Omental fat pad (tissue), 4 donors: ENCODE data around the gene STAC3. TPM values are rescaled to one million over a fixed set of nuclear protein-coding genes. Genes with fewer than 3 reads are reported as not detected.

ENCODE experiments used
- ATAC-seq: fragments of 150-250 bp; one replicate; pipeline ENCODE4 v1.9.1; 2016; ENCODE audit warnings: mild to moderate bottlenecking, moderate library complexity; ENCODE audit not compliant: low FRiP score
- DNase-seq: peaks from one replicate; pipeline ENCODE4 v3.0.0-alpha.2; 2019; ENCODE audit warnings: low spot score
- CTCF ChIP-seq, 3 donors: fragments of 450-650 bp; IDR thresholded peaks; one replicate each; pipeline ENCODE4 v1.5.1; 2016 to 2017; ENCODE audit warnings: antibody characterized with exemption in 3 of 3, mild to moderate bottlenecking in 3 of 3, moderate library complexity in 2 of 3
- total RNA-seq, 4 donors: library from RNA; depleted of rRNA; stranded (reverse); fragments of >200 nt; gene quantifications; one replicate each; pipeline ENCODE4 v1.1.0, GENCODE V29; 2016

Gene STAC3
- total RNA-seq, 4 donors from 2014 or later, result 2.0 to 3.7 (median 2.6) TPM

GRCh38 chr12:57201219-57201618, 49.8 kb downstream of the STAC3 start:
- DNase-seq (no peak), ATAC-seq (no peak)
- TF ChIP-seq CTCF (IDR thresholded peaks at IDR 0.05), result no peak

GRCh38 chr12:57200497-57200896, 50.5 kb downstream of the STAC3 start:
- no peak for ATAC-seq
- TF ChIP-seq CTCF (IDR thresholded peaks at IDR 0.05), result no peak
- DNase-seq, result no peak

- no peak for TF ChIP-seq CTCF (IDR thresholded peaks at IDR 0.05)
- ATAC-seq (no peak), DNase-seq (no peak)
Measured at GRCh38 chr12:57199191-57199590, 51.8 kb downstream of the STAC3 start.

GRCh38 chr12:57198329-57198728, 52.7 kb downstream of the STAC3 start:
- no peak for TF ChIP-seq CTCF (IDR thresholded peaks at IDR 0.05)
- ATAC-seq, result no peak

GRCh38 chr12:57196956-57197355, 54.0 kb downstream of the STAC3 start:
- DNase-seq (no peak), ATAC-seq (no peak)
- no peak for TF ChIP-seq CTCF (IDR thresholded peaks at IDR 0.05)

More at GRCh38 chr12:57198329-57198728, 52.7 kb downstream of the STAC3 start:
- DNase-seq, result no peak

GRCh38 chr12:57196439-57196838, 54.5 kb downstream of the STAC3 start:
- TF ChIP-seq CTCF (IDR thresholded peaks at IDR 0.05), result no peak
- DNase-seq (no peak), ATAC-seq (no peak)

GRCh38 chr12:57195611-57196371, 55.2 kb downstream of the STAC3 start:
- DNase-seq (no peak), ATAC-seq (no peak)
- TF ChIP-seq CTCF (IDR thresholded peaks at IDR 0.05), result no peak
